DMS53 treated with DMSO at 0.1 percent for 48 hours (cell line): ENCODE results near the gene OR4C11.

Source experiments
- DNase-seq: peaks from one replicate; lab custom pipeline; 2025; ENCODE audit not compliant: unreplicated experiment; lab: John Stamatoyannopoulos, UW

The OR4C11 gene, protein sequence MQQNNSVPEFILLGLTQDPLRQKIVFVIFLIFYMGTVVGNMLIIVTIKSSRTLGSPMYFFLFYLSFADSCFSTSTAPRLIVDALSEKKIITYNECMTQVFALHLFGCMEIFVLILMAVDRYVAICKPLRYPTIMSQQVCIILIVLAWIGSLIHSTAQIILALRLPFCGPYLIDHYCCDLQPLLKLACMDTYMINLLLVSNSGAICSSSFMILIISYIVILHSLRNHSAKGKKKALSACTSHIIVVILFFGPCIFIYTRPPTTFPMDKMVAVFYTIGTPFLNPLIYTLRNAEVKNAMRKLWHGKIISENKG

DNA sequence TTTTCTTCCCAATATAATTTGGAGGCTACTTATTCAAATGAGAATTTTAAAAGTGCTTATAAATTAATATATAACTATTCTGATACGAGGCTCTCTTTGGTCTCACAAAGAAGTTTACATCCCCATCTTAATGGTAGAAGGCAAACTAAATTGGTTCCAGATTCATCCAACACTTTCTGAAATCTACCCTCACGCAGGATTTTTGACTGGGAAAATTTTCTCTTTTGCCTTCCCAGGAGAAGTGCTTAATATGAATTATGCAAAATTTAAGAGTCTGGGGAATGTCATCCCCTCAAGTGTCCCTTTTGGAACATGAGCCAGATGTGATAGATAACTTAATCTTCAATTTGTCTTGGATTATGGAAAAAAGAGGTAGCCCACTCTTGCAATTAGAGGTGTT, at the start of gene OR4C11:
Gene OR4C11 (minus strand): TSS at position 101 of the 400 bp plus-strand sequence. CDS start 3,272 bp downstream, outside the sequence.
- DNase-seq, result no peak

DNA sequence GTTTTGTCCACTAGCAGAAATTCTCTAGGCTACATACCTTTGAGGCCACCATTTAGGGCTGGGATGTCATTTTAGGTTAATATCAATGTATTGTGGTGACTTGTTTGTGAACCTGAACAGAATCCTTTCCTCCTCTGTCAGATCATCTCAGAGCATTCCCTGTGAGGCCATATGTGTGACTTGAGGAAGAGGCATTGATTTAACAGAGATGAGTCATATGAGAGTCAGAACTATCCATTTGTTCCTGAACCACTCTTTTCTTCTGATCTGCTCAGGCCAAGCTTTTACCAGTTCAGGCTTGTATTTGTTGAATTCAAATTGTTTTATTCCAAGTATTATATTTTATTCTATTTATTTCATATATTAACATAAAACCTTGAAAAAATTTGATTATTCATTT, 47.7 kb upstream of the OR4C11 start:
- no peak for DNase-seq

DNA sequence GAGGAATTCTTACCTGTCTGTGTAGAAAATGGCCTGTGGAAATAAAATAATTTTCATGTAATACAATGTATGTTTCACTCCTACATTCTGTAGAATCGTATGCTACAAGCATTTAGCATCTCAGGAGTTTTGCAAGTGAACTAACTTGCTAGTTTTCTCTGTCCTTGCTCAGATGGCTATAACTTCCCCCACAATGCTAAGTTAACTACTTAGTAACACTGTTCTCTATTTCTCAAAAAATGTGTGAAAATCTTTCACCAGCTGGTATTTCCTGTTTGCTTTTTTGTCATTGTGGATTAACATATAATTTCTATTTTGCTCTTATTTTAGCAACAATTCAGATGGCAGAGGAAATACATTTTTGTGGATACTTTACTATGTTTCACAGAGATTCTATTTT, 45.1 kb upstream of the OR4C11 start:
- no peak for DNase-seq

DNA sequence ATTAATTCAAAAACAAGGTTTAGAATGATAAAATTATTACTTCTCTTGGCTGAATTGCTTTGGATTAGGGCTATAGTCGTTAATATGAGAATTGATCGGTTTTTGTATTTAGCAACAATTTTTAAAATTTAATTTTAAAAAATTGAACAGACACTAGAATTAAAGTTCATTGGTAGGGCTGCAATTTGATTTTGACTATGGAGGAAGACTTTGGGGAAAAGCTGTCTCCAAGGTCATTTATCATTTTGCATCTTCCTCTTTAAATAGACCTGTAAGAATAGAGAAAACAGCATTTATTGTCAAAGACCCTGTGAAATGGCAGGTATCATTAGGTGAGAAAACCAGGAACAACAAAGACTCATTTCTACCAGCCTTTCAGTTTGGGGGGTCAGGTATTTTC, 40.6 kb upstream of the OR4C11 start, which contains the start of gene OR4S2:
Gene OR4S2 (plus strand): TSS at position 301 of the 400 bp plus-strand sequence. CDS start 2,577 bp downstream, outside the sequence.
- DNase-seq, result no peak

DNA sequence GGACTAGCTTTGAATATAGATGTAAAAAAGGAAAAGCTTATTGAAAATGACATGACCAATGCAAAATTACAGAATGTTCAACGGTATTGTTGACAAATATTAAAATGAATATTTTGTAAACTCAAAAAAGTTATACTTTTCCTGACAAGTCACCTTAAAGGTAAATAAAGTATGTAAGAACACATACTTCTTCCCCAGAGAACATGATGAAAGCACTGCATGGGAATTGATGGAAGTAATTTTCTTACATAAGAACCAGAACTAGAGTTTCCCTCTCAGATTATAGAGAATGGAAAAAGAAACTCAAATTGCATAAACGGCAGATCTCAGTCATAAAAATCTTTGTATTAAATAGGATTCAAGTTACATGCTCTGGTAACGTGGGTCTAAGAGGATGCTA, 27.4 kb upstream of the OR4C11 start, which contains the start of gene OR4P4:
Gene OR4P4 (plus strand): TSS at position 301 of the 400 bp plus-strand sequence.
- no peak for DNase-seq

DNA sequence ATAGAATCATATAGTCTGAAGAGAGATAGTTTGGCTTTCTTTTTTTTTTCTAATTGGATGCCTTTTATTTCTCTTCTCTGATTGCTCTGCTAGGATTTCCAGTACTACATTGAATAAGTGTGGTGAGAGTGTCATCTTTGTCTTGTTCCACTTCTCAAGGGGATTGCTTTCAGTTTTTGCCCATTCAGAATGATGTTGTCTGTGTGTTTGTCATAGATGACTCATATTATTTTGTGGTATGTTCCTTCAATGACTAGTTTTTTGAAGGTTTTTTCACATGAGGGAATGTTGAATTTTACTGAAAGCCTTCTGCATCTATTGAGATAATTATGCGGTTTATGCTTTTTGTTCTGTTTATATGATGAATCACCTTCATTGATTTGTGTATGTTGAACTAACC, 17.1 kb upstream of the OR4C11 start:
- no peak for DNase-seq

DNA sequence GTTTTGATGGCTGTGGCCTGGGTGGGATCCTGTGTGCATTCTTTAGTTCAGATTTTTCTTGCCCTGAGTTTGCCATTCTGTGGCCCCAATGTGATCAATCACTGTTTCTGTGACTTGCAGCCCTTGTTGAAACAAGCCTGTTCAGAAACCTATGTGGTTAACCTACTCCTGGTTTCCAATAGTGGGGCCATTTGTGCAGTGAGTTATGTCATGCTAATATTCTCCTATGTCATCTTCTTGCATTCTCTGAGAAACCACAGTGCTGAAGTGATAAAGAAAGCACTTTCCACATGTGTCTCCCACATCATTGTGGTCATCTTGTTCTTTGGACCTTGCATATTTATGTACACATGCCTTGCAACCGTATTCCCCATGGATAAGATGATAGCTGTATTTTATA, 34.9 kb downstream of the OR4C11 start:
- no peak for DNase-seq

DNA sequence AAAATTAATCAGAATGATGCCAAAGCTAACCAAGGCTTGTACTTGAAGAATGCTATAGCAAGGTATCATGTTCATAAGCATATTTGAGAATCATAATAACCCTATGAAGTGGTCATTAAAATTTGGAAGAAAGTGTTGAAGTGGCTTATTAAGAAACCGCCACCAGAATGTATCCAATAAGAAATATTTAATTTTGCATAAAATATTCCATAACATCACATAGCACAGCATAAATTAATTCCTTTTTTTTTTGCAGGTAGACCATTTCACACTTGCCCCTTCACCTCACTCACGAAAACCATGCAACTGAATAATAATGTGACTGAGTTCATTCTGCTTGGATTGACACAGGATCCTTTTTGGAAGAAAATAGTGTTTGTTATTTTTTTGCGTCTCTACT, 35.6 kb downstream of the OR4C11 start, which contains the start of gene OR4C16:
Gene OR4C16 (plus strand): TSS at position 301 of the 400 bp plus-strand sequence. CDS start 0 bp downstream, at position 301.
- no peak for DNase-seq

DNA sequence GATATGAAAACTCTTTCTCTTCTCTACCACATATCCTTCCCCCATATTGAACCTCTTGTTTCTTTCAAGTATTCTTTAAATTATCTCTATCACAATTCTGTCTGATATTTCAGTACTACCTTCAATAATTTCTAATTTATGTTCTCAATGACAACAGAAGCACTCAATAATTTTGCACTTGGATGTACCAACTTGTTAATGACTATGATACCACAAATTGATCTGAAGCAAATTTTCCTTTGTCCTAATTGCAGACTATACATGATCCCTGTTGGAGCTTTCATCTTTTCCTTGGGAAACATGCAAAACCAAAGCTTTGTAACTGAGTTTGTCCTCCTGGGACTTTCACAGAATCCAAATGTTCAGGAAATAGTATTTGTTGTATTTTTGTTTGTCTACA, 53.3 kb downstream of the OR4C11 start, which contains the start of gene OR4C15:
Gene OR4C15 (plus strand): TSS at position 301 of the 400 bp plus-strand sequence. CDS start 0 bp downstream, at position 301.
- DNase-seq, result no peak
